IPS-NIHi7 (cell line): ENCODE results near the gene ACSBG1.

ENCODE experiments used
- DNase-seq: peaks from one replicate; pipeline ENCODE4 v3.0.0; 2012; ENCODE audit warnings: mixed read lengths; ENCODE audit errors: extremely low spot score

Gene ACSBG1

DNA sequence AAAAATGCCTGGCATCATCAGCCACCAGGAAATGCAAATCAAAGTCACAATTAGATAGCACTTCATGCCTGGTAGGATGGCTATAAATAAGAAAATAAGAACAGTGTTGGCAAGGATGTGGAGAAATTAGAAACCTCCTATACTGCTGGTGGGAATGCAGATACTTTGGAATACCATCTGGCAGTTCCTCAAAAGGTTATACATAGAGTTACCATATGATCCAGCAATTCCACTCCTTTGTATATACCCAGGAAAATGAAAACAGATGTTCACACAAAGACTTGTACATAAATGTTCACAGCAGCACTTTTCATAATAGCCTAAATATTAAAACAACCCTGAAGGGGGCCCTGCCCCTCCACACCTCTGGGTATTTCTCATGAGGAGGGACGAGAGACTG, 13.7 kb downstream of the ACSBG1 start:
- no peak for DNase-seq

GRCh38 chr15:78216276-78217104, 17.9 kb downstream of the ACSBG1 start:
- DNase-seq: no peak

DNA sequence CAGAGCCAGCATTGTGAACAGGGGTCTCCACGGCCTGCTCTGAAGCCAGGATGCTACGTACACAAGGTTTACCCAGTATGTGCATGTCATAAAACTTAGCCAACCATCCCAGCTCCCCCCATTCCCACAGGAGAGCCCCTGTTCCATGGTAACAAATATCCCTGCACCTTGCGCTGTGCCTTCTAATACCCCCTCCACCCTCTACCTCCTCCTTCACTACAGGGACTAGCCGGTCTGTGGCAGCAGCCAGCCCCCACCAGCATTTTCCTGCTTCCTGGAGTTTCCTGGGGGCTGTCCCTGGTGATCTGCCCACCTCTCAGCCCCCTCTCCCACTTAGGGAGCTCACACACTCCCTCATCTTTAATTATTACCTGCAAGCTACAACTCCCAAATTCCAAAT, 20.4 kb downstream of the ACSBG1 start:
- DNase-seq: no peak

GRCh38 chr15:78213425-78213750, 21.0 kb downstream of the ACSBG1 start:
- no peak for DNase-seq

DNA sequence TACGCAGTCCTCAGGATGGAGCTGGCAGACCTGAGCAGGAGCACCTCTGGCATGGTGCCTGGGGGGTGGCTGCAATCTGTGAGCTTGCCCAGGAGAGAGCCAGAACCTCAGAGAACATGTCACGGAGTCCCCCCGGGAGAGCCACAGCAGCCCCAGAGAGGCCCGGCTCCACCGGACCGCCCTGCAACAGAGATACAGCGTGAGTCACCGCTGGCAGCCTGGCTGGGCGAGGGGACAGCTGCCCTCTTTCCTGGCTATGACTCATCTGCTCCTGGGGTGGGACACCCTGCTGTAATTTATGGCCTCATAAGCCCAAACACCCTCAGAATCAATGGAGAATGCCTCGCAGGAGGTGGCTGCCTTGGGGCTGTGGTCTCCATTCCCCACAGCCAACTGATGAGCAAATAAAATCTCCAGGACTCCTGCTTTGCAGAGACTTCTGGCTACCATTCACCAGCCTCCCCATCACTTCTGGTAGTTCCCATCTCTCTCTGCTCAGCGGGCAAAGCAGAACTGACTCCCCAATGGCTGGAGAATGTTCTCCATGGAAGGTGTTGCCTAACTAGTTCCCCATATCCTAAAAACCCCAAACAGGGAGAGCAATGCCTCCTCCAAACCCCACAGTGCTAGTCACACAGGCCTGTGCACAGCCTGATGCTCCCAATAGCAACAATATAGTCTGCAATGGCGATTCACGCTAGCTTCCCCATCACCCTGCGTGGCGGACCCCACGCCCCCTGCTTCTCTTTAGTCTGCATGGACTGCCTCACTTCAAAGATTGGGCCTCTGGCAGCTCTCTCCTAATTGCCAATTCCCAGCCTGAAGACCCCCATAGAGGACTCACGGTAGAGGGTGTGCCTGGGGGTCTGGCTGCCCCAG, 21.6 kb downstream of the ACSBG1 start:
- DNase-seq: peak; percentile 77

DNA sequence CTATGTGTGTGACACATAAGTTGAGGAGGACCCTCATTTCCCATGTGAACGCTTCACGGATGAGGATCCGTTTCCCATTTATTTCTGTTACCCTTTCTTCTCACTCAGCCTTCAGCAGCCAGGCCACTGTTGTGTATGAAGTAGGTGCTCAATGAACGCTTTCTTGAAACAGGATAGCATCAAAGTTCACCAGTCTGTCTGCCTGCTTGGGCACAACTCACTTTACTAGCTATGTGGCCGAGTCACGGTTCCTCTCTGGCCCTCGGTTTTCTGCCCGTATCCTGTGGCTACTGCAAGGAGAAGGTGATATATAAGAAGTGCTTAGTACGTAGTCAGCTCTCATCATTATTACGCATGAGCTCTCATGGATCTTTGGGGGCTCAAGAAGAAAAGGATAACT, 22.4 kb downstream of the ACSBG1 start:
- DNase-seq: no peak

- no peak for DNase-seq
Measured at GRCh38 chr15:78211189-78211921, 23.0 kb downstream of the ACSBG1 start.

- no peak for DNase-seq
Measured at GRCh38 chr15:78210349-78210717, 24.0 kb downstream of the ACSBG1 start.

- no peak for DNase-seq
Measured at GRCh38 chr15:78209646-78210348, 24.6 kb downstream of the ACSBG1 start.

DNA sequence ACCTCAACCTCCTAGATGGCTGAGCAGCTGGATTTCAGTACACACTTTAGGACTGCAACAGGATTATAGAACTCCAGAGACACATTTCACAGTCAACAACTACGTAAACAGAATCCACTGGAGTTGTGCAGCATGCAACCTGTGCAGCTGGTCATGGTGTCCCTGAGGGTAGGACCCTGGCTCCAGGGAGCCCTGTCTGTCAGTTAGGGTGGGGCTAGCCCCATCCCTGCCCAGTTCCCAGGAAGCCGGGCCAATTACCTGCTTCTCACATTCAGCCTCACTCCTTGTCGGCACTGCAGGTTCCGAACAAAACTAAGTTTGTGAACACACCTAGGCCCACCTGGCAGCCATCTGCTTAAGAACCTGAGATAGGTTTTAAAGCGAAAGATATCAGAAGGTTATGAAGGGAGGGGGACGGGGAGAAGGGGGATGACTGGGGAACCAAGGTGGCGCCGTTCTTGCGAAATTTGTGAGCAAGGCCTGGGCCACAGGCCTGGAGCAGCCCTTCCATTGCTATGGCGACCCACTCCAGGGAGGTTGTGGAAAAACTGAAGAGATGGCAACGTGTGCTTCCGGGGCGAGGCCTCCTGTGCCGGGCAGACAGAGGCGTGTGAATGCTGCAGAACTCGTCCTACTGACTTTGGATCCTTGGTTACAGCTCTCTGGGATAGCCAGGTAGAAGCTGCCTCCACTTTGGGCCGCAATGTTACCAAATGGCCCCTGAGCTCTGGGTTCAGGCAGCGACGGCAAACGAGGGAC, 25.3 kb downstream of the ACSBG1 start:
- no peak for DNase-seq

DNA sequence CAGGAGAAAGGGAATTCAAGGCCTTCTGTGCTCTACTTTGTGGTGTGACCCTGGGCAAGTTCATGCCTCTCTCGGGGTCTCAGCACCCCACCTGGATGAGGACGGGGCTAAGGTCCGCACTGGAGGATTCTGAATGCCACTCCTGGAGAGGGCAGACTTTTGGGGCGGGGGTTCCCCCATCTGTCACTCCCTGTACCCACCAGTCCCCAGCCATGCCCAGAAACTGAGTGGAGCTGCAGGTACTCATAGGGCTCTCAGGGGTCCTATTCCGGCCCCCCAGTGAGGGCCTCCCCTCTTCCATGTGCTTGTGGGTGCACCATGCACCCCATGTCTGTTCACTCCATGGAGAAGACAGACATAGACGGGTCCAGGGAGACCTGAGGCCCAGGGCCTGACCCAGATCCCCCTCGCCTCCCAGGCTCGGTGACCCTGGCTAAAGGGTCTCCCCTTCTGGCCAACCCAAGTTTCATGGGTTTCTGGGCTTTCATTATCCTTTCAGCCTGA, 26.0 kb downstream of the ACSBG1 start:
- peak; percentile 1 for DNase-seq

GRCh38 chr15:78207641-78208340, 26.6 kb downstream of the ACSBG1 start:
- DNase-seq: peak; percentile 3

DNA sequence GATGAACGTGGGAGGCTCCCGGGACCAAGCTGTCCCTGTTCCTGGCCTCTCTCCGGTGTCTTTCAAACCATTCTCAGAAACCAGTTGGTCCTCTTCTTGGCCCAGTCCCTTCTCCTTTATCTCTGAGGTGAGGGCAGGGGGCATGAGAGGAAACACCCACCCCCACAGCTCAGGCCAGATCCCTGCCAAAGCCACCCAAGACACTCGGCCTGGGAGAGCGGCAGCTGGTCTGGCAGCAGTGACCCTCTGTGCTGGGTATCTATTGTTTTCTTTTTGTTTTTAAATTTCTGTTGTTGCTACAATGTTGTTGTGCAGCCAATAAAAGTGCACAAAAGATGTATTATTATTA, 27.3 kb downstream of the ACSBG1 start:
- no peak for DNase-seq

DNA sequence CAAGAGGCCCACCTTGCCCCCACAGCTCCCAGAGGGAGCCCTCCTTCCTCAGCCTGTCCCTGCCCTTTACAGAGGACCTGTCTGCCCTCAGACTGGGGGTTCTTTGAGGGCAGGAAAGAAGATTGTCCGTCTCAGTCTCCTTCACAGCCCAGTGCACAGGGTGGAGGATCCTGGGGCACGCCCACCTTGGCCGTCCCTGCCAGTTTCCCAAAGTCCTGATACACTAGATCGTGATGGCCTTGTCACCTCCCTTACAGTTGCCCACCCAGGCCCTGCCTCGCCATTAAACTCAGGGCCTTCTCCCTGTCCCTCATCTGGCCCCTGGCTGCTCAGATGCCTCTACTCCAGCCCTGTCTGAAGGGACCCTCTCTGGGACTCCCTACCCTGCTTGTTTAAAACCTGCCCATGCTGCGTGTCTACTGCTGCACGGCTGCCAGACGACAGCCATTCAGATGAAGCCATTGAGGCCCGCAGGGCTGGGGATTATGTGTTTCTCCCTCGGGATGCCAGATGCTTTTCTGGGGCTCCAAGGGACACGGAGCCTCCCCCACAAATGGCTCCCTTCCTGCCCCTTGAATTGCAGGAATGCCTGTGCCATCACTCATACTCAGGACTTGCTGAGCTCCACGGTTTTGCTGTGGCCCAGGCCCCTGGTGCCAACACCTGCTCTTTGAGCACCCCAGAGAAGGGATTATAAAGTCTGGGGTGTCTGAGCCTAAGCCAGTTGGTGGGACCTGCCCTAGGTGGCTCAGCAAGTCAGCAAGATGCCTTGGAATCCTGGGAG, 27.8 kb downstream of the ACSBG1 start:
- peak; percentile 16 for DNase-seq

DNA sequence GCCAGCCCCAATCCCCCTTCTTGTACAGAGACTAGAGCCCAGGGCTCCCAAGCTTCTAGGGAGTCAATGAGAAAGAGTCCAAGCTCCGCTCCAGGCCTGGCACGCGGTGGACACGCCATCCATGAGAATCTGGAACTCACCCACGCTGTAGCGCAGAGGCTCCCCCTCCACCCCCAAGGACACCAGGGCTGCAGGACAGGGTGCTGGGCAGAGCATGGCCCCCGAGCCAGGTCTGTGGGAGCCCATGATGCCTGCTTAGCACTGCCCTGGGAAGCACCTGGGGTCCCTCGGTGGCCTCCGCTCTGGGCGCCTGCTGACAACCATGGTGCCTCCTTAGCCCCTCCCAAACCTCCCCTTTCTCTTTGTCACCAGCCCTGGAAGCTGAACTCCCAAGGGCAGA, 28.5 kb downstream of the ACSBG1 start:
- DNase-seq: no peak

DNA sequence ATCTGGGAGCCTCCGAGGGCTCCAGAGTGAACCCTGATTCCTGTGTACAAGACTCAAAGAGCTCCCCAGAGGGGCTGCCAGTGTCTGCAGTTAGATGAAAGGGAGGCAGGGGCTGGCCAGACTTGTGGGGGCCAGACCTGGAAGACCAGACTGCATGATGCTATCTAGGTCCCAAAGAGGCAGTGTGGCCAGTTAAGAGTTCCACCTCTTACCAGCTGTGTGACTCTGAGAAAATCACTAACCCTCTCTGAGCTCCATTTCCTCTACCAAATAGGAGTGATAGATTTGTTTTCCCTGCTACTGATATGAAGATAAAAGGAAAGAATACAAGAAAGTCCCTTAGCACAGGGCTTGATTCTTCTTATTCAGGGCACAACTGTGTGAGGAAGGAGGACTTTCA, 29.0 kb downstream of the ACSBG1 start:
- no peak for DNase-seq

DNA sequence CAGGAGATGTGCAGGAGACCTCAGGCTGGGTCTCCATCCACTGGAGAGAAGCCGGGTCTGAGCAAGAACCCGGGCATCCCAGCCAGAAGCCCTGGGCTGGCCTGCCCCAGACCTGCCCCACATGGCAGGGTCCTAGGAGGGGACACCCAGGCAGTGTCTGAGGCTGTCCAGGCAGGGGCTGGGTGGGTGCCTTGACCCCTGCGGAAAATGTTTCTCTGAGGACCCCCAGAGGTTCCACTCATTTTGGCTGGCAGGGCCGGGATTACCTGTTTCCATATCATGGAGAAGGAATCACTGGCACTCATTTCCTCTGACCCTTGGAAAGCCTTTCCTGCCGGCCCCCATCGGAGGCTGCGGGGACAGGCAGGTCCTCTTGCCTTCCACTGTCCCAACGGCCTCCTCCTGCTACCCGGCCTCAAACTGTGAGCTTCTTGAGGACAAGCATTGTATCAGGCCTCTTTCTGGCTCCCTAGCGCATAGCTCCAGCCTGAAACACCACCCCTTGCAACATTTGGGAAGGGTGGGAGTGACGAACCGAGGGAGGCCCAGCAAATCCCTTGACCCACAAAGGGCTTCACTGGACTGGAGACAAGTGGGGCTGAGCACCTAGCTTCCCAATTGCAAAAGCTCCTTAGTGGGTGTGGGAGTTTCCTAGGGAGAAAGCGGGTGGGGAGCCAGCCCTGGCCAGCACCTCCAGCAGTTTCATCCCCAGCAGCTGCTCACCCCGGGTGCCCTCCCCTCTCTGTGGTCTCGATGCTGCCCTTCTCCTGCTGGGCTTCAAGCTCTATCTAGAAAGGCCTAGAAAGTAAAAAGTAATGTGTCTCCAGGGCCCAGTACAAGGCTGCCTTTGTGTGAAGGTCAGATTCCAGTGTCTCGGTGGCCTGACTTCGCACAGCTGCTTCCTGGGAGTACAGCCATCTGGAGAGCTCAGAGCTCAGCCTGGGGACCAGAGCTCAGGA, 29.7 kb downstream of the ACSBG1 start:
- no peak for DNase-seq
